ENCODE results near the gene SLC25A30. TPM values are rescaled to one million over a fixed set of nuclear protein-coding genes. Genes with fewer than 3 reads are reported as not detected.

The SLC25A30 gene
- total and polyA plus RNA-seq, 9 of the 15 experiments (the other 6 are each of a cell fraction or from before 2014, with no cell fraction given), result 1.1 to 11.1 (median 5.6) TPM

GRCh38 chr13:45356966-45357672, 61.1 kb downstream of the SLC25A30 start:
- Histone ChIP-seq H3K9me3 (replicated peaks; ENCODE audit: control insufficient read depth, insufficient read depth, low read depth, low read length) (no peaks in the 10 kb centered on the region), H3K27me3 (ENCODE audit: control insufficient read depth in 2 of 2, insufficient read depth in 2 of 2, low read length in 2 of 2) (no peaks in the 10 kb centered on the region), H2AFZ (ENCODE audit: low read depth, low read length) (no peak overlapping the region), H4K20me1 (replicated peaks; ENCODE audit: control insufficient read depth, insufficient read depth, low read length) (no peaks in the 10 kb centered on the region), H3K4me1 (replicated peaks in 1 of 2; ENCODE audit: control insufficient read depth in 2 of 2, insufficient read depth in 2 of 2, low read length in 2 of 2) (peaks cover 0 to 5% of the 10 kb centered on the region in 2 experiments; a peak in 3 of 5 replicates), H3K36me3 (ENCODE audit: control insufficient read depth, insufficient read depth, low read length) (peaks cover 3% of the 10 kb centered on the region; the same call in 1 of the 3 replicates), H3K79me2 (ENCODE audit: control insufficient read depth, insufficient read depth, low read length) (no peaks in the 10 kb centered on the region), H3K27ac (ENCODE audit: extremely low read depth, low read depth, low read length) (no peak overlapping the region), H3K4me3 (no peak overlapping the region), H3K4me2 (ENCODE audit: insufficient read depth, low read length) (no peak overlapping the region), H3K9ac (ENCODE audit: insufficient read depth in 1 of 2, low read depth in 2 of 2, low read length in 2 of 2) (peak overlapping the region in 1 of 2 experiments; percentile 35; a peak in 1 of 4 replicates), H3K9me1 (ENCODE audit: control insufficient read depth, insufficient read depth, low read length) (no peaks in the 10 kb centered on the region)
- ATAC-seq, result no peak
- DNase-seq (ENCODE audit: extremely low read depth in 1 of 4, low spot score in 3 of 4), result no peak
- intact Hi-C loops (cut with micrococcal nuclease), result no loop called here
- POLR2A ChIA-PET, result interaction anchor here (0.5 to 1.8 kb wide), 5 partner anchors 9 to 395 kb away, joined by 3 to 11 read pairs (median 3); partner anchors contain the start of gene TPT1
- CTCF ChIA-PET (ENCODE audit: low intra/inter-chr PET ratio), result no interaction called here
- FAIRE-seq, result no peak
- WGBS (ENCODE audit: insufficient coverage, low coverage, missing lambda C conversion rate), result 71% methylated on average over 7 of the region's 7 CpGs
- in situ Hi-C loops (cut with MboI), result loop anchor here (25.0 kb wide), 1 partner anchor 355 kb away; the partner anchor contains the start of gene CBY2
- BruUV-seq (replicated peaks), result no TSS peak
- no peak for TF ChIP-seq AFF1 (IDR thresholded peaks at IDR 0.05; ENCODE audit: low read depth in 1 of 2, partially characterized antibody in 2 of 2)
- TF ChIP-seq BCOR (IDR thresholded peaks at IDR 0.05), result no peak
- no peak for TF ChIP-seq THRAP3 (IDR thresholded peaks at IDR 0.05; ENCODE audit: borderline replicate concordance)
- no peak for TF ChIP-seq ZBTB43 (CRISPR knock-in tag; IDR thresholded peaks at IDR 0.05)
- no peak for TF ChIP-seq SIX5 (IDR thresholded peaks at IDR 0.05; ENCODE audit: borderline replicate concordance in 1 of 2, insufficient read depth in 1 of 2, low read depth in 1 of 2, low read length in 2 of 2)
- TF ChIP-seq COPS2 (conservative IDR thresholded peaks at IDR 0.05), result no peak
- no peak for TF ChIP-seq ZBTB1 (CRISPR knock-in tag; IDR thresholded peaks at IDR 0.05; ENCODE audit: borderline replicate concordance, low read depth)
- no peak for TF ChIP-seq CSDE1 (IDR thresholded peaks at IDR 0.05)
- no peak for TF ChIP-seq EHMT2 (IDR thresholded peaks at IDR 0.05)
- TF ChIP-seq MTA3 (IDR thresholded peaks at IDR 0.05; ENCODE audit: borderline replicate concordance), result no peak
- no peak for TF ChIP-seq ZNF584 (CRISPR knock-in tag; IDR thresholded peaks at IDR 0.05; ENCODE audit: low read depth)
- TF ChIP-seq PBX2 (CRISPR knock-in tag; IDR thresholded peaks at IDR 0.05; ENCODE audit: low read depth), result no peak
- TF ChIP-seq PBX2 (tag; conservative IDR thresholded peaks at IDR 0.05; ENCODE audit: low read depth), result no peak
- TF ChIP-seq BACH1 (tag; IDR thresholded peaks at IDR 0.05), result no peak

Measured in K562 (cell line).